H9 (cell line): ENCODE data around the gene FRG1. TPM values are rescaled to one million over a fixed set of nuclear protein-coding genes. Genes with fewer than 3 reads are reported as not detected.
A peak's percentile ranks its signal among the peaks of the same experiment; 100 is the strongest.

Source experiments
- DNase-seq: peaks from one replicate; pipeline ENCODE4 v3.0.0-alpha.2; 2017
- H2AFZ ChIP-seq: one replicate; pipeline ENCODE4 v1.6.1; 2013; ENCODE audit warnings: mild to moderate bottlenecking, low read length, control low read depth, moderate library complexity
- H2AK5ac ChIP-seq: 2 replicates; pipeline ENCODE4 v1.6.1; 2013; ENCODE audit warnings: low read length, control low read depth, mixed read lengths; ENCODE audit not compliant: insufficient read length
- H2BK120ac ChIP-seq: one replicate; pipeline ENCODE4 v1.6.1; 2013; ENCODE audit warnings: low read depth, mild to moderate bottlenecking, low read length, control low read depth, inconsistent platforms; ENCODE audit not compliant: poor library complexity, severe bottlenecking
- H2BK12ac ChIP-seq: 2 replicates; pipeline ENCODE4 v1.6.1; 2013; ENCODE audit warnings: low read length, control low read depth, mixed read lengths, low read depth; ENCODE audit not compliant: insufficient read length
- H2BK15ac ChIP-seq: 2 replicates; pipeline ENCODE4 v1.6.1; 2013; ENCODE audit warnings: low read depth, low read length, control low read depth
- H2BK20ac ChIP-seq: one replicate; pipeline ENCODE4 v1.6.1; 2013; ENCODE audit warnings: low read depth, mild to moderate bottlenecking, low read length, control low read depth, inconsistent platforms; ENCODE audit not compliant: poor library complexity, severe bottlenecking
- H2BK5ac ChIP-seq: 2 replicates; pipeline ENCODE4 v1.6.1; 2013; ENCODE audit warnings: low read length, control low read depth, mixed read lengths; ENCODE audit not compliant: insufficient read length
- H3K14ac ChIP-seq: 2 replicates; pipeline ENCODE4 v1.6.1; 2013; ENCODE audit warnings: low read length, control low read depth; ENCODE audit not compliant: insufficient read depth
- H3K18ac ChIP-seq: 2 replicates; pipeline ENCODE4 v1.6.1; 2013; ENCODE audit warnings: low read depth, mild to moderate bottlenecking, mixed read lengths, low read length, control low read depth; ENCODE audit not compliant: insufficient read length
- H3K23ac ChIP-seq: 2 replicates; pipeline ENCODE4 v1.6.1; 2013; ENCODE audit warnings: low read length, control low read depth, mixed read lengths, low read depth; ENCODE audit not compliant: insufficient read length
- H3K23me2 ChIP-seq: 2 replicates; pipeline ENCODE4 v1.6.1; 2013; ENCODE audit warnings: low read depth, mild to moderate bottlenecking, mixed read lengths, low read length, control low read depth; ENCODE audit not compliant: insufficient read length, poor library complexity, severe bottlenecking
- H3K27ac ChIP-seq: 2 replicates; pipeline ENCODE4 v1.5.1; 2013; ENCODE audit warnings: low read length, control low read depth, mixed read lengths, low read depth; ENCODE audit not compliant: insufficient read length
- H3K27me3 ChIP-seq: 2 replicates; pipeline ENCODE4 v1.6.1; 2013; ENCODE audit warnings: low read length, control low read depth, inconsistent platforms; ENCODE audit not compliant: insufficient read depth
- H3K4ac ChIP-seq: 2 replicates; pipeline ENCODE4 v1.6.1; 2013; ENCODE audit warnings: low read depth, mild to moderate bottlenecking, control low read depth, inconsistent platforms, low read length, moderate library complexity
- H3K4me1 ChIP-seq: 2 replicates; pipeline ENCODE4 v1.6.1; 2013; ENCODE audit warnings: low read length, control low read depth, inconsistent platforms; ENCODE audit not compliant: insufficient read depth
- H3K4me2 ChIP-seq: 2 replicates; pipeline ENCODE4 v1.6.1; 2013; ENCODE audit warnings: low read length, control low read depth, mixed read lengths; ENCODE audit not compliant: insufficient read length, insufficient read depth
- H3K56ac ChIP-seq: 2 replicates; pipeline ENCODE4 v1.6.1; 2013; ENCODE audit warnings: low read depth, mild to moderate bottlenecking, mixed read lengths, low read length, control low read depth; ENCODE audit not compliant: insufficient read length
- H3K79me1 ChIP-seq: 2 replicates; pipeline ENCODE4 v1.6.1; 2013; ENCODE audit warnings: low read depth, mild to moderate bottlenecking, moderate library complexity, low read length, control low read depth, inconsistent platforms; ENCODE audit not compliant: insufficient read depth, poor library complexity, severe bottlenecking
- H3K79me2 ChIP-seq: 2 replicates; pipeline ENCODE4 v1.6.1; 2013; ENCODE audit warnings: low read length, control low read depth, inconsistent platforms; ENCODE audit not compliant: insufficient read depth
- H3K9ac ChIP-seq: 2 replicates; pipeline ENCODE4 v1.6.1; 2013; ENCODE audit warnings: low read length, control low read depth, mixed read lengths; ENCODE audit not compliant: insufficient read length; ENCODE audit errors: extremely low read depth
- H3K9me3 ChIP-seq: one replicate; pipeline ENCODE4 v1.6.1; 2013; ENCODE audit warnings: low read depth, low read length, inconsistent platforms; ENCODE audit not compliant: control insufficient read depth
- H3T11ph ChIP-seq: one replicate; pipeline ENCODE4 v1.6.1; 2013; ENCODE audit warnings: mild to moderate bottlenecking, low read length, control low read depth, inconsistent platforms
- H4K20me1 ChIP-seq: one replicate; pipeline ENCODE4 v1.6.1; 2013; ENCODE audit not compliant: control insufficient read depth, insufficient read length, insufficient read depth
- H4K5ac ChIP-seq: 2 replicates; pipeline ENCODE4 v1.6.1; 2013; ENCODE audit warnings: low read depth, mild to moderate bottlenecking, mixed read lengths, low read length, control low read depth; ENCODE audit not compliant: insufficient read length
- H4K8ac ChIP-seq: replicated peaks from 2 replicates; pipeline ENCODE4 v1.6.1; 2013; ENCODE audit warnings: low read length, control low read depth, mixed read lengths, low read depth; ENCODE audit not compliant: insufficient read length
- H4K91ac ChIP-seq: 2 replicates; pipeline ENCODE4 v1.6.1; 2013; ENCODE audit warnings: low read depth, mild to moderate bottlenecking, moderate library complexity, mixed read lengths, low read length, control low read depth; ENCODE audit not compliant: insufficient read length
- H3K27ac Mint-ChIP-seq, 3 experiments: 2 replicates in 2 of 3; 3 replicates in 1 of 3; pipeline ENCODE4 v1.8.0; 2020 to 2021; ENCODE audit warnings: mixed read lengths in 3 of 3, mild to moderate bottlenecking in 1 of 3, moderate library complexity in 1 of 3
- H3K27me3 Mint-ChIP-seq: 2 replicates; pipeline ENCODE4 v1.8.0; 2021; ENCODE audit warnings: low read depth, mild to moderate bottlenecking, moderate library complexity, mixed read lengths
- H3K36me3 Mint-ChIP-seq, 3 experiments: 2 replicates in 2 of 3; 3 replicates in 1 of 3; pipeline ENCODE4 v1.8.0; 2020 to 2021; ENCODE audit warnings: low read depth in 3 of 3, mixed read lengths in 3 of 3; ENCODE audit not compliant: insufficient read depth in 1 of 3
- H3K4me1 Mint-ChIP-seq, 2 experiments: 2 replicates each; pipeline ENCODE4 v1.8.0; 2020; ENCODE audit warnings: mixed read lengths in 2 of 2
- H3K4me3 Mint-ChIP-seq, 2 experiments: 2 replicates in 1 of 2; 3 replicates in 1 of 2; pipeline ENCODE4 v1.8.0; 2020 to 2021; ENCODE audit warnings: mild to moderate bottlenecking in 2 of 2, mixed read lengths in 2 of 2, moderate library complexity in 1 of 2
- H3K9me3 Mint-ChIP-seq, 2 experiments: 2 replicates in 1 of 2; 3 replicates in 1 of 2; pipeline ENCODE4 v1.8.0; 2020; ENCODE audit warnings: mild to moderate bottlenecking in 2 of 2, mixed read lengths in 2 of 2, moderate library complexity in 1 of 2
- CTCF ChIP-seq: fragments of 200-600 bp; sonication (generic); conservative IDR thresholded peaks from 3 replicates; pipeline ENCODE4 v1.8.0; 2021; ENCODE audit warnings: antibody characterized with exemption, mild to moderate bottlenecking
- WGBS: extraction: QIAGEN DNeasy Blood & Tissue Kit; methylation state at CpG from one replicate; pipeline ENCODE4 v1.1.7; 2013; ENCODE audit warnings: missing lambda C conversion rate, low lambda C conversion rate, mixed read lengths; ENCODE audit not compliant: insufficient read length; ENCODE audit errors: extremely low coverage; 5-methylcytosine and 5-hydroxymethylcytosine counted together
- long read RNA-seq: library from polyadenylated mRNA; unstranded; transcript quantifications from one replicate; pipeline ENCODE4 v2.0.0, GENCODE V29; 2020
- total RNA-seq: library from RNA; stranded (reverse); gene quantifications from 2 replicates; pipeline ENCODE4 v1.2.1, GENCODE V29; 2021

Gene FRG1
- total RNA-seq: 43.2 and 45.6 TPM in 2 replicates
- long read RNA-seq, transcript FRG1-201 (9 exons, 1,074 nt): major isoform, 23 of 32 reads
- long read RNA-seq, partial matches to known transcripts: 8 of 32 reads
- long read RNA-seq, other reads (novel, unspliced or antisense): 1 of 32 reads

- Mint-ChIP-seq H3K9me3 (peaks cover 18 to 37% of the 10 kb centered on the region in 2 experiments), H3K36me3 (peaks cover 12 to 25% (median 17%) of the 10 kb centered on the region in 3 experiments; a peak in 6 of 7 replicates), H3K27ac (peak within 1 kb of the TSS in 2 of 3 experiments; percentile 27 to 87; a peak in 4 of 7 replicates), H3K4me1 (peaks cover 7 to 13% of the 10 kb centered on the region in 2 experiments), H3K27me3 (peaks cover 13% of the 10 kb centered on the region), H3K4me3 (peak within 1 kb of the TSS; percentile 95)
- no peak within 1 kb of the TSS for H2AFZ ChIP-seq
- peaks cover 2% of the 10 kb centered on the region for H3K23me2 ChIP-seq
- H3K18ac ChIP-seq: peak within 1 kb of the TSS; percentile 79
- H2BK120ac ChIP-seq: no peak within 1 kb of the TSS
- peak; percentile 95 for DNase-seq
- no peaks in the 10 kb centered on the region for H3K27me3 ChIP-seq
- peak; percentile 96 for TF ChIP-seq CTCF
- H3K9me3 ChIP-seq: no peaks in the 10 kb centered on the region
- no peaks in the 10 kb centered on the region for H3K79me2 ChIP-seq
- H3K56ac ChIP-seq: no peak within 1 kb of the TSS
- peak within 1 kb of the TSS; percentile 69 for H3K9ac ChIP-seq
- H4K91ac ChIP-seq: no peak within 1 kb of the TSS
- no peak within 1 kb of the TSS for H2AK5ac ChIP-seq
- no peak within 1 kb of the TSS for H3K27ac ChIP-seq
- no peak within 1 kb of the TSS for H3T11ph ChIP-seq
- no peaks in the 10 kb centered on the region for H4K20me1 ChIP-seq
- H3K4ac ChIP-seq: no peak within 1 kb of the TSS
- H3K23ac ChIP-seq: no peak within 1 kb of the TSS
- no peak within 1 kb of the TSS for H2BK5ac ChIP-seq
- no peak within 1 kb of the TSS for H2BK20ac ChIP-seq
- no peak within 1 kb of the TSS for H2BK15ac ChIP-seq
- WGBS: no CpG with 5 or more reads among the region's 70 CpGs
- peak within 1 kb of the TSS; percentile 85 for H3K14ac ChIP-seq
- H4K5ac ChIP-seq: no peak within 1 kb of the TSS
- no peaks in the 10 kb centered on the region for H3K4me1 ChIP-seq
- H3K79me1 ChIP-seq: no peaks in the 10 kb centered on the region
- H4K8ac ChIP-seq: no peak within 1 kb of the TSS
- peak within 1 kb of the TSS; percentile 58 for H3K4me2 ChIP-seq
- H2BK12ac ChIP-seq: no peak within 1 kb of the TSS
Observed at GRCh38 chr4:189940178-189941004, at the start of gene FRG1. FRG1 (plus strand) TSS chr4:189940872; CDS start chr4:189941010, 138 bp downstream.
